K562 (cell line): ENCODE measurements around the gene RARS1. TPM values are rescaled to one million over a fixed set of nuclear protein-coding genes. Genes with fewer than 3 reads are reported as not detected.
A peak's percentile ranks its signal among the peaks of the same experiment; 100 is the strongest.

ENCODE experiments used
- ATAC-seq: fragments of 200-7000 bp; cut with Tn5 transposase; 3 replicates; pipeline ENCODE4 v1.9.1; 2020; ENCODE audit warnings: moderate library complexity
- BruUV-seq: library from RNA; stranded (reverse); fragments of 400-500 nt; replicated peaks from 2 replicates; lab custom pipeline; 2021; lab: Mats Ljungman, UMichigan
- CTCF ChIA-PET: fragments of 300-600 bp; formaldehyde crosslinking; extraction: SDS; loops from one replicate; lab custom pipeline; 2021; ENCODE audit warnings: low intra/inter-chr PET ratio; lab: Yijun Ruan, JAX
- POLR2A ChIA-PET: fragments of 300-600, 350-650 bp; sonication (Branson Sonifier 250); formaldehyde crosslinking; extraction: SDS; loops from one replicate; lab custom pipeline; 2021; ENCODE audit warnings: antibody characterized with exemption, inconsistent platforms; lab: Yijun Ruan, JAX
- DNase-seq, 4 experiments: peaks; one replicate each; pipeline versions ENCODE4 v3.0.0 to v3.0.0-alpha.2; 2011 to 2018; ENCODE audit warnings: low spot score in 3 of 4, mixed read lengths in 3 of 4; ENCODE audit errors: extremely low read depth in 1 of 4
- FAIRE-seq: peaks from 2 replicates; lab custom pipeline; 2011; peaks lifted over from hg19 to GRCh38; lab: Jason Lieb, UNC
- H2AFZ ChIP-seq: 2 replicates; pipeline ENCODE4 v1.6.0; 2011; ENCODE audit warnings: low read depth, low read length, control low read depth, inconsistent platforms
- H3K27ac ChIP-seq: fragments of 200-600 bp; 3 replicates; pipeline ENCODE4 v1.8.0; 2011; ENCODE audit warnings: low read depth, mild to moderate bottlenecking, control low read depth, inconsistent platforms, low read length, moderate library complexity, mixed read lengths; ENCODE audit errors: extremely low read depth
- H3K27me3 ChIP-seq, 2 experiments: fragments of 300-600 bp in 1 of 2; 2 replicates in 1 of 2; 3 replicates in 1 of 2; pipeline versions ENCODE4 v1.6.0 to v1.8.0; 2011; ENCODE audit warnings: inconsistent platforms in 2 of 2, low read length in 2 of 2, mild to moderate bottlenecking in 1 of 2, mixed read lengths in 1 of 2, moderate library complexity in 1 of 2; ENCODE audit not compliant: control insufficient read depth in 2 of 2, insufficient read depth in 2 of 2
- H3K36me3 ChIP-seq: fragments of 300-600 bp; 3 replicates; pipeline ENCODE4 v1.8.0; 2011; ENCODE audit warnings: mild to moderate bottlenecking, low read length, inconsistent platforms; ENCODE audit not compliant: control insufficient read depth, insufficient read depth
- H3K4me1 ChIP-seq, 2 experiments: fragments of 200-600 bp in 1 of 2; replicated peaks in 1 of 2; 2 replicates in 1 of 2; 3 replicates in 1 of 2; pipeline versions ENCODE4 v1.5.1 to v1.8.0; 2011; ENCODE audit warnings: inconsistent platforms in 2 of 2, low read length in 2 of 2, mild to moderate bottlenecking in 1 of 2, mixed read lengths in 1 of 2, moderate library complexity in 1 of 2; ENCODE audit not compliant: control insufficient read depth in 2 of 2, insufficient read depth in 2 of 2
- H3K4me2 ChIP-seq: 2 replicates; pipeline ENCODE4 v1.6.1; 2011; ENCODE audit warnings: low read length, control low read depth, inconsistent platforms, mixed read lengths; ENCODE audit not compliant: insufficient read depth
- H3K4me3 ChIP-seq: fragments of 200-600 bp; sonication (generic), shearing (Covaris generic); 2 replicates; pipeline ENCODE4 v1.5.1; 2016; ENCODE audit warnings: control low read depth, inconsistent platforms
- H3K79me2 ChIP-seq: fragments of 200-600 bp; 3 replicates; pipeline ENCODE4 v1.8.0; 2011; ENCODE audit warnings: low read length, inconsistent platforms; ENCODE audit not compliant: control insufficient read depth, insufficient read depth
- H3K9ac ChIP-seq, 2 experiments: 2 replicates each; pipeline versions ENCODE4 v1.6.0 to v1.6.1; 2011; ENCODE audit warnings: low read depth in 2 of 2, low read length in 2 of 2, control low read depth in 1 of 2, inconsistent platforms in 1 of 2, mild to moderate bottlenecking in 1 of 2, mixed read lengths in 1 of 2; ENCODE audit not compliant: insufficient read depth in 1 of 2
- H3K9me1 ChIP-seq: one replicate; pipeline ENCODE4 v1.6.0; 2011; ENCODE audit warnings: inconsistent platforms, mild to moderate bottlenecking, low read length, moderate library complexity; ENCODE audit not compliant: control insufficient read depth, insufficient read depth
- H3K9me3 ChIP-seq: replicated peaks from 2 replicates; pipeline ENCODE4 v1.5.1; 2011; ENCODE audit warnings: low read depth, low read length, inconsistent platforms; ENCODE audit not compliant: control insufficient read depth, insufficient read depth
- H4K20me1 ChIP-seq: replicated peaks from 2 replicates; pipeline ENCODE4 v1.6.1; 2011; ENCODE audit warnings: low read length, inconsistent platforms, mixed read lengths; ENCODE audit not compliant: control insufficient read depth, insufficient read depth
- ARID3B ChIP-seq: fragments of 250-450 bp; sonication (Bioruptor Pico); IDR thresholded peaks from 2 replicates; pipeline ENCODE4 v1.4.0; 2020; ENCODE audit warnings: borderline replicate concordance
- C11orf30 ChIP-seq: fragments of 450-650 bp; IDR thresholded peaks from 2 replicates; pipeline ENCODE4 v1.6.1; 2016; ENCODE audit warnings: low read depth, mild to moderate bottlenecking
- CEBPZ ChIP-seq: fragments of 150-350 bp; IDR thresholded peaks from 2 replicates; pipeline ENCODE4 v1.6.1; 2014; ENCODE audit warnings: low read depth, mild to moderate bottlenecking, low read length, borderline replicate concordance
- DIDO1 ChIP-seq: fragments of 450-650 bp; IDR thresholded peaks from 2 replicates; pipeline ENCODE4 v1.6.1; 2016; ENCODE audit warnings: low read depth, missing biosample characterization, missing genetic modification characterization
- EHMT2 ChIP-seq: fragments of 450-650 bp; IDR thresholded peaks from 2 replicates; pipeline ENCODE4 v1.6.1; 2018; ENCODE audit warnings: antibody characterized with exemption
- GATAD2A ChIP-seq: fragments of 450-650 bp; IDR thresholded peaks from 2 replicates; pipeline ENCODE4 v1.6.1; 2017
- HSF4 ChIP-seq: fragments of 250-450 bp; sonication (Bioruptor Pico); IDR thresholded peaks from 2 replicates; pipeline ENCODE4 v2.1.2; 2022; ENCODE audit warnings: mild to moderate bottlenecking, moderate library complexity, borderline replicate concordance
- MAFG ChIP-seq: fragments of 450-650 bp; conservative IDR thresholded peaks from 2 replicates; pipeline ENCODE4 v1.6.1; 2016; ENCODE audit warnings: missing genetic modification characterization, missing compliant biosample characterization
- NFATC3 ChIP-seq: fragments of 450-650 bp; IDR thresholded peaks from 2 replicates; pipeline ENCODE4 v1.6.1; 2017; ENCODE audit warnings: mild to moderate bottlenecking
- RBM17 ChIP-seq: fragments of 200-400 bp; formaldehyde crosslinking; IDR thresholded peaks from 2 replicates; pipeline ENCODE4 v1.6.1; 2017; ENCODE audit warnings: low read depth, mild to moderate bottlenecking, low read length, borderline replicate concordance
- THAP7 ChIP-seq: fragments of 250-450 bp; sonication (Bioruptor Pico); IDR thresholded peaks from 2 replicates; pipeline ENCODE4 v1.5.0; 2021
- ZNF316 ChIP-seq: fragments of 450-650 bp; IDR thresholded peaks from 2 replicates; pipeline ENCODE4 v1.6.1; 2016
- ZNF444 ChIP-seq: fragments of 250-450 bp; sonication (Bioruptor Pico); IDR thresholded peaks from 2 replicates; pipeline ENCODE4 v1.4.0; 2020; ENCODE audit warnings: mild to moderate bottlenecking, moderate library complexity
- ZSCAN32 ChIP-seq: fragments of 450-650 bp; formaldehyde crosslinking; IDR thresholded peaks from 2 replicates; pipeline ENCODE4 v1.4.0; 2020; ENCODE audit warnings: mild to moderate bottlenecking, moderate library complexity
- WGBS: fragments of 100-300 bp; shearing (Covaris generic); methylation state at CpG from one replicate; pipeline ENCODE4 v1.1.6; 2016; ENCODE audit warnings: low coverage, mixed read lengths; ENCODE audit not compliant: insufficient coverage; ENCODE audit errors: missing lambda C conversion rate; 5-methylcytosine and 5-hydroxymethylcytosine counted together
- in situ Hi-C: fragments of 300-500 bp; cut with MboI; formaldehyde crosslinking; loops from 4 replicates; pipeline ENCODE4 v1.15.0; 2018; ENCODE audit warnings: inconsistent platforms, mixed read lengths
- intact Hi-C: fragments of 100-400 bp; cut with micrococcal nuclease; formaldehyde crosslinking; loops from 2 replicates; pipeline ENCODE4 v1.14.2; 2022
- polyA plus RNA-seq, 8 experiments: library from polyadenylated mRNA; depleted of rRNA in 4 of 8; stranded (reverse) in 5 of 8; unstranded in 3 of 8; fragments of >200 nt; fragmentation: Nextera tagmentation in 2 of 8; fragmentation: Illumina TruSeq in 1 of 8; extraction: Ambion mirVana in 2 of 8; extraction: Trizol in 1 of 8; gene quantifications; 2 replicates each; pipeline versions ENCODE4 v1.2.1 to v1.2.3, GENCODE V29; 2011 to 2014; ENCODE audit warnings: inconsistent platforms in 1 of 8, missing spikeins in 1 of 8
- total RNA-seq, 7 experiments: library from RNA; depleted of rRNA in 6 of 7; stranded (reverse); fragments of >200 nt in 6 of 7; fragmentation: Illumina TruSeq in 2 of 7; extraction: Trizol in 2 of 7; gene quantifications; 2 replicates each; pipeline versions ENCODE4 v1.2.1 to v1.2.3, GENCODE V29; 2011 to 2021; ENCODE audit warnings: low replicate concordance in 1 of 7

RARS1 gene
- total and polyA plus RNA-seq, 9 of the 15 experiments (the other 6 are each of a cell fraction or from before 2014, with no cell fraction given): 109 to 196 (median 139) TPM

GRCh38 chr5:168446983-168447619, 39.2 kb upstream of the RARS1 start:
- H3K9me3 ChIP-seq: no peaks in the 10 kb centered on the region
- ATAC-seq (no peak), DNase-seq (no peak), FAIRE-seq (no peak)
- CTCF ChIA-PET: no interaction called here
- no peaks in the 10 kb centered on the region for H3K9me1 ChIP-seq
- no peak overlapping the region for H3K27ac ChIP-seq
- no peaks in the 10 kb centered on the region; a peak in 1 of 5 replicates for H3K4me1 ChIP-seq
- in situ Hi-C loops: no loop called here
- H3K9ac ChIP-seq: no peak overlapping the region
- intact Hi-C loops: no loop called here
- no peak overlapping the region for H3K4me2 ChIP-seq
- H4K20me1 ChIP-seq: no peaks in the 10 kb centered on the region
- TF ChIP-seq MAFG (tag) (0 out of 2 replicates have a peak, but pooled peaks have one; percentile 21), CEBPZ (no peak), EHMT2 (no peak), ZNF444 (CRISPR knock-in tag) (no peak), THAP7 (CRISPR knock-in tag) (no peak), NFATC3 (no peak), RBM17 (no peak), HSF4 (no peak), GATAD2A (no peak), DIDO1 (tag) (no peak), C11orf30 (peak; percentile 35), ARID3B (no peak), ZNF316 (peak; percentile 56), ZSCAN32 (no peak)
- TF ChIP-seq, all 486 proteins: peak for 3
- no peak overlapping the region for H2AFZ ChIP-seq
- no peak overlapping the region for H3K4me3 ChIP-seq
- no peaks in the 10 kb centered on the region for H3K36me3 ChIP-seq
- peaks cover 12 to 27% of the 10 kb centered on the region in 2 experiments for H3K27me3 ChIP-seq
- POLR2A ChIA-PET: no interaction called here
- no peaks in the 10 kb centered on the region for H3K79me2 ChIP-seq
- BruUV-seq: no TSS peak
- under 1% methylated on average over 10 of the region's 10 CpGs for WGBS
